HL-60 (cell line): ENCODE results near the gene PHF14.

ENCODE experiments used
- CTCF ChIP-seq: IDR thresholded peaks from one replicate; pipeline ENCODE4 v1.5.1; 2011; ENCODE audit warnings: low read length, control low read depth, inconsistent platforms; ENCODE audit not compliant: insufficient read depth
- POLR2AphosphoS5 ChIP-seq: IDR thresholded peaks from 2 replicates; pipeline ENCODE4 v1.6.1; 2012; ENCODE audit warnings: low read depth

DNA sequence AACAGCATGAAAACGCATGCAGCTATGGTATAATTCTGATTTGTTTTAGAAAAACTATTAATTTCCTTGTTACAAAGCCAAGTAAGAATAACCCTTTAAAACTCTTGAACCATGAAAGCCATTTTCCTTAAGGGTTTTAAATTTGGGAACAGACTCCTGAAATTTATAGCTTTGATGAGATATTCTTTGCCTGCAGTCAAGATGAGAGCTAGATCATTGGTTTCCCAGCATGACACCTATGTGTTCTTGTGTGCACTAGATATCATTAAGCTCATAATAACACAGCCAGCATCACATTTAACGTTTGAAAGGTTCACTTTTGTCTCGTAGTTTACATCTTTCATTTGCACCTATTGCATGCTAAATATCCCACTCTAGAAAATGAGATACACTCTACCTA is 202.2 kb downstream of the PHF14 start:
- no peak for TF ChIP-seq CTCF
- TF ChIP-seq POLR2AphosphoS5: no peak
